Dedifferentiated amniotic fluid mesenchymal stem cell (primary cell): ENCODE data around the gene ALK.

Experiments used
- DNase-seq: peaks from one replicate; pipeline ENCODE4 v3.0.0-alpha.2; 2016; ENCODE audit errors: extremely low spot score

ALK gene

DNA sequence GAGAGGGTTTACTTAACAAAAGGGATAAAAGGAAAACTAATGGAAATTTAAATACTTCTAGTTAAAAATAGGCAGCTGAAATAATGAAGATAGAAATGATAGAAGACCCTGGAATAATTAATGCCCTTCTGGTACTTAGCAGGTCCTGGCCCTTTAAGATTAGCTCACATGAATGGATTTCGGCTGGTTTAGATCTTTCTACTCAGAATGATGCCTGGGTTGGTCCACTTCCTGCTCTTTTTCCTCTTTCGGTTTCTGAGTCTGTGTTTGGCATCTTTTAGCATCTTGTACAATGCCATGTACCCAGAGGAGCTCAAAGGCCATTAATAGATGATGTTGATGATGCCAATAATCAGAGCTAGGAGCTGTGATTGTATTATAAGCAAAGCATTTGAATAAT, 515.7 kb downstream of the ALK start:
- DNase-seq: no peak

DNA sequence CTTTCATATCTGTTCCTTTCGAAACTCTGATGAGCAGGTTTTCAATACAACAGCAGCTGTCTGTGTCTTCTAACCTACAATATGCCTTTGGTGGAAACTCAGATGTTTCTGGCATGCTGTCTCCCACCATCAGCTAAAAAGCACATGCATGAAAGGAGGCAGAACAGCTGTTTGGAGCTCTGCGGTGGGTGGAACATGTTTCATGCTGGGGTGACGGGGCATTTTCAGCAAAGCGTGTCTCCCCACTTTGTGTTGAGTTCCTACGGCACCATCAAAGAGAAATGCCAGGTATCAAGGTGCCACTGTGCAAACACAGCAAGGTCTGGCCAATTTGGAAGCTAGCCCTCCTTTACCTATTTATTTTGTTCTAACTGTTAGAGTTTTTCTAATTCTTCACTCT, 516.1 kb downstream of the ALK start:
- no peak for DNase-seq

DNA sequence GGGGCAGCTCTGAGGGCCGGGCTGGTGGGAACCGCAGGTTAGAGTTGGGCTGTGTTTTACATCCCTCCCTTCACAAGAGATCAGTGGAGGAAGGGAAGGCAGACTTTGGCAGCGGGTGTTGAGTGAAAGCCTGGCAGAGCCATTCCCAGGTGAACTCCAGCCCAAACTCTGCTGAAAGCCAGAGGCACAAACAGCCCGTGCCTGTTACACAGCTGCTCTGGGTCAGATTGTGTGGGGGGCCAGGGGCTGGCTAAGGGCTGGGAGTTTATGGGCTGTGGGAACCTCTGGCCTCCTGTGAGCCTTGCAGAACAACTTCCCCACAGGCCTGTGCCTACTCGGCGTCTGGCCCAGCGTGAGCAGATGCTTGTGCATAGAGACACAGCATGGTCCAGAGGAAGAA, 519.4 kb downstream of the ALK start:
- no peak for DNase-seq

DNA sequence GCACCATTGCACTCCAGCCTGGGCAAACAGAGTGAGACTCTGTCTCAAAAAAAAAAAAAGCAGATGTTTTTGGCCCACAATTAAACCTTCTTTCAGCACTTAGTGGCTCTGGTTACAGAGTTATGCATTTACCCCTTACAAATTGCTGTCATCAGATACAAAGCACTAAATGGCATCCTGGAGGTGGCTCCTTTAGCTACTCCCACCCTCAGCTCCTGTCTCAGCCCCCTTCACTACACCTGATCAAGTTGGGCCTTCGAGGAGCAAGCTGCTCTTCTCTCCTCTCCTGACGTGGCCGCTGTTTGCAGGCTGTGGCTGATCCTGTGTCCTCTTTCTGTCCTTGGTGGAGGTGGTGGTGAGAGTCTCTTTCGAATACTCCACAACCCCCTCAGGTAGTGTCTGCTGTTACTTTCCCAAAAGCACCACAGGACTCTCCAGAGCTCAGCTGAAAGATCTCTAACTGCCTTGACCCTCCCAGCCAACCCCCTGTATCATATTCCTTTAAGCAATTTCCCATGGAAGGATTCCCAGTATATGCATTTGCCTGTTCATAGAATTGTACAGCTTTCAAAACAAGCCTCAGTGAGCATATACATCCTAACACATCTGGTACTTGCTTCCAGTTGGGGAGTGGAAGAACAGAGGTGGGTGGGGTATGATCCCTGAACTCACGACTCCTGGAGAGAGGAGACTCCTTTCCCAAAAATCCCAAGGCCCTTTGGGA, 520.3 kb downstream of the ALK start:
- DNase-seq: no peak

DNA sequence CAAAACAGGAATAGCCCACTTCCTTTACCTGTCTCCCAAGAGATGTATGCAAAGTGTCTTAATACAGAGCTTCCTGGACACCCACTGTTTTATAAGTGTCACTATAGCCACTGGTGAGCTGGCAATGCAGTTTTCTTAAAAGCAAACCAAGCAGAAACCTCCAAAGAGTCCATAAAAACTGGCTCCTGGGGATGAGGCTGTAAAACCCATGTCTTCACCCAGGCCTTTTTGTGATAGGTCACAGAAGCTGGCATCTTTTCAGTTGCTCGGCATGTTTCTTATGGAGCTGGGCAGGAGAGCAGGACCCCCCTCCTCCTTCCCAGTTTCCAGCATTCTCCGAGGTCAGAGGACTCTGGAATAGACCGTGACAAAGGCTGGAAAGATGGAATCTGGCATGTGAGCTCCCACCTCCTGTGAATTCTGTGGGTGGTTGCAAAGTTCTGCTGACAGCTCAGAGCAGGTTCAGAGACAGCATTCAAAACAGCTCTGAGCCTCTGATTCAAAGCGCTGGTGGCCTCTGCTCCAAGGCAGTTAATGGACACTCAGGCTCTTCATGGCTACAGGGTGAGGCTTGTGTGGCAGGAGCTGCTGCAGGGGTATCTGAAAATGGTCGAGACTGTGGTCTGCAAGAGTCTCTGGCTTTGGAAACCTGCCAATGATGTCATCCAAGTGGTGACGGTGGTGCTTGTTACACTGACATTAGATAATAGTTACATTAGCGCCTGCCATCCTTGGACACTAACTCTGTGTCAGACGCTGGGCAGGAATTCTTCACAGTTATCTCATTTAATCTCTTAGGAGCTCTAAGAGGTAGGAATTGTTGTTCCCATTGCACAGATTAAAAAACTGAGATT, 522.8 kb downstream of the ALK start:
- DNase-seq: no peak

DNA sequence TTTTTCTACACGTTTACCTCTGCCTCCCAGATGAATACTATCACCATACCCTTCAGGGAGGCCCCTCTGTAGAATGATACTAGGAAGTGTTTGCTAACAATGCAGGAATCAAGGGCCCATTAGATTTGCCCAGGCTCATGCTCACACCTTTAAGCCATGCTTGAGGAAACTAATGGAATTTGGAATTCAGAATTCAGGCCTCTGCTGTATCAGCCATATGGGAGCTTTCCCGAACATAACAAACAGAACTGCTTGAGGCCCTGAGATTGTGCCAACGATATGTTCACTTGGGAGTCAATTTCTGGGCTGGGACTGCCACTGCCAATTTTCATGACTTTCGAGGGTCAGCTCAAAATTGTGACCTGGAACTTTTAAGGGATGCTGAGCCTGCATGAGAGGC, 523.7 kb downstream of the ALK start:
- no peak for DNase-seq

DNA sequence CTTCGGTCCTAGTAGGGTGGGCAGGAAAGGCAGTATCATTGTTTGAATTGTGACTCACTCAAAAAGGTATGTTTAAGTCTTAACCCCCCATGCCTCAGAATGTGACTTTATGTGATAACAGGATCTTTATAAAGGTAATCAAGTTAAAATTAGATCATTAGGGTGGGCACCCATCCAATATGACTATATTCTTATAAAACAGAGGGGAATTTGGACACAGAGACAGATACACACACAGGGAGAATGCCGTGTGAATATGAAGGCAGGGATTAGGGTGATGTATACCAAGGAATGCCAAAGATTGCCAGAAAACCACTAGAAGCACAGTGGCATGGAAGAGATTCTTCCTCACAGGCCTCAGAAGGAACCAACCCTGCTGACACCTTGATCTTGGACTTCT, 524.3 kb downstream of the ALK start:
- DNase-seq: no peak

DNA sequence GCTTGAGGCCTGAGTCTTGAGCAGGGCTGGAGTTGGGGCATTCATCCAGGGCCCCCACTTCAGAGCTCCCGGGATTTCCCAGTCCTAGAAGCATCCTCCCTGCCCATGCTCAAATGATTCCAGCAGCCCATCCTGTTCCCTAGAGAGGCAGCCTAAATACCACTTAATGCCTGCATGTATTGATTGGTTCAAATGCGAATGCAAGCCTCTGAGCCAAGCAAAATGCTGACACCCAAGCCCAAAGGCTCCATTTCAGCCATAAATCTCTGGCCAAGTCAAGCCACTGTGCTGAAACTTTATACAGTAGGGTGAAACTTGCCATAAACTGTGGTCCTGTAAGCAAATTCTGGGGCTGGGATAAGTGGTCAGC, 526.4 kb downstream of the ALK start:
- DNase-seq: no peak

DNA sequence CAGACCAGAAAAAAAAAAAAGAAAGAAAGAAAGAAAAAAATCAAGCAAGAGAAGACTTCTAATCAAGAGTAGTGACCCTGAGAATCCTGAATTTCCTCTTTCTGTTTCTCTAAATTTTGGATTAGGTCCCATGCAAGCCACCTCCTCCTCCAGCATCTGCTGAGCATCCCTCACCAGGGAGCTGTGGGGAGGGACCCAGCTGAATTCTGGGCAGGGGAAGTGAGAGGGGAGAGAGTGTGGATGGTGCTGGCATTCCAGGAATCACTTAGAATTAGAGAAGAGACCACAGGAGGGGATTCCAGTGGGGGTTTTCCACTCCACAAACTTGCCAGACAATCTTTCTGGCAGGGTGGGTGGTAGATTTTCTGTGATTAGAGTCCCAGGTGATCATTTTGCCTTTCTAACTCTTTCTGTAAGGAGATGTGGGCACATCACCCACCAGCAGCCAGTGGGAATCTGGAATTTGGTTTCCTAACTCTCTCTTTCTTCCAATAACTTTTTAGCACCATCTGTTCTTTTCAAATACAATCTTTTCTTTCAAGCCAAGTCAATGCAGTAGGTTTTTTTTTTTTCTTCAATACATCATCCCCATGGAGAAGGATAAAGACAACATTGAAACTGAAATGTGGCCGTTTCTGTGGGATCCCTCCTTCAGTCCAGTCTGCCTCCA, 526.9 kb downstream of the ALK start:
- DNase-seq: no peak

DNA sequence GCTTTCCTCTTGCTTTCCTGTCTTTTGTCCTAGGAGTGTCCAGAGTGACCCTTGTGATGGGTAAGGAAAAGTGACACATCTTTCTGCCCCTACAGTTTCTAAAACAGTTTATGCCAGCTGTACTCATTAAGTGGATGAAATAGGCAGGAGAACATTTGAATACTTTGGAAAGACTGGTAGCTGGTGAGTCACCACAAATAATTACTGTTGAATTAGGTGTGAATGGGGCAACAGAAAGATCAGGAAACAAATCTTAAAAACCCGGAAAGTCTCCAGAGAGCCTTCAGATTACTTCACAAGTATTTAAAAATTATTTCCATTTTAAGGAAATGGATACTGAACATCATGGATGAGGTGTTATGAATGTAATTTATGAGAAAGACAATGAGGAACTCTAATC, 527.7 kb downstream of the ALK start:
- no peak for DNase-seq

DNA sequence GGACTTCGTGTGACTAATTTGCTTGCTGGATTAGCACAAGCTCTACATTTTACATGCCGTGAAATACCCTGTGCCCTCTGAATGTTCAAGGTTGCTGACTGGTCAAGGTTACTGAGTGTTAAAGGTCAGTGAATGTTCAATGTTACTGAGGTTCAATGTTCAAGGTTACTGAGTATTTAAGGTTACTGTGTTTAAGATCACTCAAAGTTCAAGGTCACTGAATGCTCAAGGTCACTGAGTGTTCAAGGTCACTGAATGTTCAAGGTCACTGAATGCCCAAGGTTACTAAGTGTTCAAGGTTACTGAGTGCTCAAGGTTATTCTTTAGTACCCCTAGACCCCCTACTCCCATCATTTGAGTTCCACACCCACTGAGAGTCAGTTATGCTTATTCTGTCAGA, 528.6 kb downstream of the ALK start:
- no peak for DNase-seq

DNA sequence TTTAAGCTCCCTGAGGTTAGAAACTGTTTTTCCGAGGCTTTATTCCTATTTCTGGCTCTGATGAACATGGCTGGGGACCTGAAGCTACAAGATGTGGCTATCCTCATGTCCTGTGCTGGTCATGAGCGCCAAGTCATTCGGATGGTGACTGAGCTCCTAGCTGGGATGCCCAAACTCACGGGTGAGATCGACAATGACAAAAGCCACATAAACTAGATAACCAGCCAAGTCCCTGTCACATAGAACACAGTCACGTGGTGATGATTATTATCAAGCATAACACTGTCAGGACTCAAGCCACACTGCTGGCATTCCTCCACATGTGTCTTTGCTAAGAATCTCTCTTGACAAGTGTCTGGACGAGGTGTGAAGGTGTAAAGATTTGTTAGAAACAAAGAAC, 531.2 kb downstream of the ALK start:
- DNase-seq: no peak

DNA sequence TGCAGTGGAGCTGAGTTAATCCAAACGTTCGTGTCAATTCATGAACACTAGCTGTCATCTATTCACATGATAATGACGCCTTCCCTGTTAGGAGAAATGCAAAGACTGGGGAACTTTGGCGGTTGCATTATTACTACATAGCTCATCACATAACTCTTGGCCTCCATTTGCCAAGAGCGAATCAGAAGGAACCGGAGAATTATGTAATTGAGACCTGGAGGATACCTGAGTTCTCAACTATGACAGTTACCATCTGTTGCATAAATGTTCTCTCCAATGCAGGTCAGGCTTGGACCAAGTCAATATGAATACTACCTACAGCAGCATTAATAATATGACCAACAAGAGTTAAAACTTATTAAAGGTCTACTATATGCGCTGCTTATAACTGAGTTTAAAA, 531.7 kb downstream of the ALK start:
- no peak for DNase-seq

DNA sequence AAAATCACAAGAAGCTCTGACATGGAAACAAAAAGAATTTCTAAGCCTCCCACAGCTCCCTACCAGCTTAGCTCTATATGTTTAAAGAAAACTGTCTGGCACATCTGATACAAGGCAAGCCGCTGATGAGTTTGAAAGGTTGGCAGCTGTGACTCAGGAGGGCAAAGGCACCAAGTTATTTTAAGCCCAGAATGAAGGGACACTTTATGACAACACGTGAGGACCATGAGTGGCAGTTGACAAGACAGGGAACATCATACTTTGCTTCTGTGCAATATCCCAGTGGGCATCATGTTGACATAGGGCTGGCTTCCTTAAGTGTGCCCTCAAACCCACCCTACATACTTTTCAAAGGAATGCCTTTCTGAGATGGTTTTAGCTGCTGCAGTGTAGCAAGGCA, 533.3 kb downstream of the ALK start:
- DNase-seq: no peak

DNA sequence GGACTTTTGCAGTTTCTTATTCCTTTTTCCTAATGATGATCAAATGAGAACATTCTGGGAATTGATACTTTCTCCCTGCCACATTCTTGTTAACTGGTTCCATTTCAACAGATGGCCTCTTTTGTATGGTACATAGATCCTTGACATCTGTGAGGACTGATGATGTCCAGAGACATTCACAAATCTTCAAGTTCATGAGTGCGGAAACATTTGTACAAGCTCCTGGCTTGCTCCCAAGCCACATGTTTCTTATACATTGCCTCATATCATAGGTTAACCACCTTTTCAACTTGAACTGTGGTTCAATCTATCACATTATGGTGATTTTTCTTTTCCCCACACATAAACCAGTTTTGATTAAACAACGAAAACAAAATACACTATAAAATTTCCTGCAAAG, 538.9 kb downstream of the ALK start:
- DNase-seq: no peak

DNA sequence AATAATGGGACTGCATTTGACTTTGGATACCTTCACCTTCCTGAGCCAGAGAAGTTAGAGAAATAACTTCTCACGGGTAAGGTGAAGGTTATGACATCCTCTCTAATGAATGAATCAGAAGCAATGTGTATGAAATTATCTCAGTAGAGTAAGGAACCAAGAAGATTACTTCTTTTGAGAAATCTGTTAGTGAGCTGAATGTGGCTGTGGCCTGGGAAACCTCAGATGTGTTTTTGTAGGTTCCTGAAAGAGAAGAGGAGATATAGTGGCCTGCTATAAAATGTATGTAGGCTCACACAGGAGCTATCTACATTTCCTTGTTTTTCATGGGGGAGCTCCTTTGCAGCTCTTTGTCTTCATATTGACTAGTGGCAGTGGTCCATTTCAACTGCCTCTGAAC, 543.6 kb downstream of the ALK start:
- no peak for DNase-seq

DNA sequence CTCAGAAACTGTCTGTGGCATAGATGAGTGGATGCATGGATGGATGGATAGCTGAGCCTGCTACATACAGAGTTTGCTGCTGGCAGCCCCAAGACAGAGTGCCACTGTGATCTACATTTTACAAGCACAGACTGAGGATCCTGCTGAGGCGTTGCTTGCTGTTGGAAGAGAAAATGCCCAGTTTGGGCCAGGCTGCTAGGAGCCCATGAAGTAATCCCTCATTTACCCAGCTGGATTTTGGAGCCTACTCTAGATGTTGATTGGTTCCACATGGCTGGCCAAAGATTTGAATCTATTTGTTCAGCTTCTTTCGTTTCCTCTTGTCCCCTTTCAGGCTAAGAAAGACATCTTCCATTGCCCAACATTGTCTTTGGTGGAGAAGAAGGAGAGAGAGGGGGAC, 544.8 kb downstream of the ALK start:
- DNase-seq: no peak

DNA sequence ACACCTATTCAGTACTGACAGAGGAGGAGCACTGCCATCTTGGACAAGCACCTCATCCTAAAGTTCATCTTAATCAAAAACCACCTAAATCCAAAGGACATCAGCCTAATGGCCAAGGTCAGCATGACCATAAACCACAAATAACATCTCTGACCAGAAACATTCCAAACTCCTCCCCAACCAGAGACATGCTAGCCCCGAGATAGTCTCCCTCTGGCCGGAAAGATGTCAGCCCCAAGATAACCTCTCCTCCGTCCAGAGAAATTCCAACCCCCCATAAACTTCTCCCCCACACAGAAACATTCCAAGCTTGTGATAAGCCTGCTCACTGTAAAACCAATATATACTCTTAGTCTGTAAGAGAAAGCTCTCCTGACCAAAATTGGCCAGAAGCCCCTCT, 545.5 kb downstream of the ALK start:
- no peak for DNase-seq

DNA sequence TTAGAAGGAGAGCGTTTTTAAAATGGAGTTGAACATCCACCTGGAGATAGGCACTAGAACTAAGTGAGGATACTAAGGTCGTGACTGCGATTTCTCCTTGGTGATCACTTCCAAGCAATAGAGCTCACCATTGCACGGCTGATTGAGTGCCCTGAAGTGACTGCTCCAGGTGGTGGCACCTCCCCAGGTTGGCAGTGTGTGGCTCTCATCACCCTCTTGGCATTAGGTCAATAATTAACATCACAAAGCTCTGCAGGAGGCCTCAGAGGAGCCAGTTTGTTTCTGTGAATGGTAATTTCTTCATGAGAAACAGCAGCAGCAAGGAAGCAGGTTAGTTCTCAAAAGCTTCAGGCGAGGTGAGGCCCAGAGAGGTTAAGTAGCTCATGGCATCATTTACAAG, 546.6 kb downstream of the ALK start:
- no peak for DNase-seq

DNA sequence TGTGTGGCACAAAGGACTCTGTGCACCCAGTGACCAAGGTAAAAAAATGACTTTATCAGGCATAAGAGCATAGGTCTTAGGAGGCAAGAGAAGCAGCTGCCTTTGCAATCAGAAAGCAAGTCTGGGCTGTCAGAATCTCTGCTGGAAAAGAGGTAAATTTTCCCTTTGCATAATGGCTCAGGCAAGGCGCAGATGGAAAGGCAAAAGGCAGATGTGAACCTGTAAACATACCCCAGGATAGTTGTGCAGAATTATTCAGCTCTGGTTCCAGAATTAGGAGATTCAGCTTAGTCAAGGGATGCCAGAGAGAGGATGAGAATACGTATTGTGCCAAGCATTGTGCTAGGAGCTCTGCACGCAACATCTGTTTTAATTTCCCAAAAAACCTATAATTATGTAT, 547.5 kb downstream of the ALK start:
- no peak for DNase-seq

DNA sequence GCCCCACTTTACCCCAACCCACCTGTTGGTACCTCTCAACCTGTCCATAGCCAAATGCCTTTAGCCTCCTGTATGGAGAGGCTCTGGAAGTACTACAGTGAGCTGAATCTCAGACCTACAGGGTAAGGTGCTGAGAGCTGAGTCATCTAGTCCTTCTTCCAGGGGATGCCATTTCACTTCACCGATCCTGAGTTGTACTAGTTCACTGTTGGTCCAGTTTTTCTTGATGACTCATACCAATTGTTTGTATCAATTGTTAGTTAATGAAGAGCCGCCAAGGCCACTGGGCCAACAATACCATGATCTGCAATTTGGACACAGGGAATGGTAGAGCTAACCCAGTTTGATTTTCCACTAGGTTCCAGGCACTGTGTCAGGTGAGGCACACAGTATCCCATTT, 549.2 kb downstream of the ALK start:
- no peak for DNase-seq

DNA sequence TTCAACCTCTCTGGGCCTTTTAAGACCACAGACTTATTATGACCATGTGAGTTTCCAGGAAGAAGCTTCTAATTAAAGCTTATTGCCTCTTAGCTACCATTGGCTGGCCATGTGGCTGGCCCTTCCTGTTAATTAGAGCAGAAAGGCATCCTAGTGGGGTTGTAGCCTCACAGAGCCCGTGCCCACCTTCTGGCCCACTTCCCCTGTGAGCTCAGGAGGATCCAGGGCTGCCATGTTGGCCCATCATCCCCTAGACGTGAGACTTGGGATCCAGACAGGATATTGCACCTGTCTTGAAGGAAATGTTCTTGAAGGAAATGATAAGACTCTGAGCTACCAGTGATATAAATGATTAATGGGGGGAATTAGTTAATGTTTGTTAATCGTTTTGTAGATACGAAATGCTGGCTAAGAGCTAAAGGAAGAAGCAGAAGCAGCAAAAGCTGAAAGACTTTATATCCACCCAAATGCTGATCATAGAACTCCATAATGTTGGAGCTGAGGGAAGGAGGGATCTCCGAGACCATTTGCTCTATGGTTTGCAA, 550.7 kb downstream of the ALK start:
- DNase-seq: no peak

DNA sequence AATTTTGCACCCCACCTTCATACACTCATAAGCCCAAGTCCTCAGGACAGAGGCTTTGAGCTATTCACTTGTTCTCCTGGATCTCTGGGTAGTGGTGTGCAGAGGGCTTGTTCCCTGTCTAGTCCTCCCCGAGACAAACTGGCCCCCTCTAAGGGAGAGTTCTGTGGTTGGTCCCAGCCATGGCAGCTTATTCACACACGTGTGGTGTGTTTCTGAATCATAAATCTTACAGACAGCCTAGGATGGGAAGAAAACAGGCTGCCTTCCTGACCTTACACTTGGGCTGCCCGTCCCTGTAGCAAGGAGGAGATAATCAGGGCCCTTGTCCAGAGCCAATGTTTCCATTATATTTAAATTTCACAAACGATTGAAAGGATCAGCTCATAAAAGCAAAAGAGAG, 551.2 kb downstream of the ALK start:
- no peak for DNase-seq
